Measurements from ENCODE around the gene C10orf95. TPM values are rescaled to one million over a fixed set of nuclear protein-coding genes. Genes with fewer than 3 reads are reported as not detected.

C10orf95 gene
- total and polyA plus RNA-seq, 8 donors, result 0.70 to 7.3 (median 1.7) TPM

- no peak for DNase-seq
- Histone ChIP-seq H3K4me1 (peaks cover 0 to 24% of the 10 kb centered on the region in 2 donors), H3K4me3 (no peak overlapping the region), H3K27me3 (peaks cover 27 to 51% of the 10 kb centered on the region in 2 donors), H3K27ac (no peak overlapping the region), H3K36me3 (peaks cover 0 to 19% of the 10 kb centered on the region in 2 donors), H3K9me3 (no peaks in the 10 kb centered on the region)
- no peak for TF ChIP-seq CTCF (IDR thresholded peaks at IDR 0.05)
- no peak for ATAC-seq
- intact Hi-C loops (cut with DNase I), result no loop called here
Observed at GRCh38 chr10:102406815-102407214, 44.5 kb downstream of the C10orf95 start.

GRCh38 chr10:102405632-102406031, 45.7 kb downstream of the C10orf95 start:
- Histone ChIP-seq H3K9me3 (no peaks in the 10 kb centered on the region), H3K4me3 (no peak overlapping the region), H3K36me3 (peaks cover 0 to 31% of the 10 kb centered on the region in 2 donors), H3K27ac (no peak overlapping the region), H3K4me1 (peaks cover 0 to 21% of the 10 kb centered on the region in 2 donors), H3K27me3 (peaks cover 15 to 40% of the 10 kb centered on the region in 2 donors)
- ATAC-seq (no peak), DNase-seq (no peak)
- intact Hi-C loops (cut with DNase I), result no loop called here
- no peak for TF ChIP-seq CTCF (IDR thresholded peaks at IDR 0.05)

- peaks cover 11 to 35% of the 10 kb centered on the region in 2 donors for H3K27me3 ChIP-seq
- no peak for ATAC-seq
- no peak overlapping the region for H3K4me3 ChIP-seq
- H3K36me3 ChIP-seq, result peaks cover 0 to 36% of the 10 kb centered on the region in 2 donors
- H3K4me1 ChIP-seq, result peaks cover 0 to 18% of the 10 kb centered on the region in 2 donors
- no peak for TF ChIP-seq CTCF (IDR thresholded peaks at IDR 0.05)
- no peak for DNase-seq
- H3K9me3 ChIP-seq, result no peaks in the 10 kb centered on the region
- H3K27ac ChIP-seq, result no peak overlapping the region
- intact Hi-C loops (cut with DNase I), result no loop called here
Observed at GRCh38 chr10:102405108-102405571, 46.2 kb downstream of the C10orf95 start.

- ATAC-seq, result no peak
Observed at GRCh38 chr10:102404361-102405107, 46.8 kb downstream of the C10orf95 start.

More at GRCh38 chr10:102404361-102405107, 46.8 kb downstream of the C10orf95 start:
- peak in 1 of 4 donors; percentile 60 for DNase-seq
- Histone ChIP-seq H3K4me3 (no peak overlapping the region), H3K27ac (no peak overlapping the region), H3K9me3 (no peaks in the 10 kb centered on the region), H3K36me3 (peaks cover 0 to 41% of the 10 kb centered on the region in 2 donors), H3K27me3 (peaks cover 4 to 29% of the 10 kb centered on the region in 2 donors), H3K4me1 (peaks cover 0 to 20% of the 10 kb centered on the region in 2 donors)
- no peak for TF ChIP-seq CTCF (IDR thresholded peaks at IDR 0.05)
- intact Hi-C loops (cut with DNase I), result no loop called here

Measured in left lung (tissue), 10 donors.